Astrocyte of the cerebellum (primary cell): ENCODE data around the gene SDCCAG8.

Source experiments
- DNase-seq: peaks from one replicate; pipeline ENCODE4 v3.0.0-alpha.2; 2011; ENCODE audit warnings: low read depth
- H3K4me3 ChIP-seq: 2 replicates; pipeline ENCODE4 v1.5.1; 2011; ENCODE audit warnings: mild to moderate bottlenecking, low read depth, low read length, moderate library complexity
- CTCF ChIP-seq: IDR thresholded peaks from 2 replicates; pipeline ENCODE4 v1.5.1; 2012; ENCODE audit warnings: low read length, low read depth, moderate library complexity, mild to moderate bottlenecking; ENCODE audit errors: missing control alignments
- in situ Hi-C: cut with HindIII; loops from 2 replicates; pipeline ENCODE4 v1.10.0; 2017; ENCODE audit warnings: low sequenced_read_pairs

Gene SDCCAG8

GRCh38 chr1:243421784-243422183, 165.9 kb downstream of the SDCCAG8 start:
- DNase-seq: peak; percentile 68
- no peak for TF ChIP-seq CTCF
- in situ Hi-C loops: no loop called here
- H3K4me3 ChIP-seq: peak overlapping the region; percentile 14

- in situ Hi-C loops: no loop called here
- no peak for TF ChIP-seq CTCF
- H3K4me3 ChIP-seq: no peak overlapping the region
- no peak for DNase-seq
These were observed 166.5 kb downstream of the SDCCAG8 start for GRCh38 chr1:243422362-243422761.

DNA sequence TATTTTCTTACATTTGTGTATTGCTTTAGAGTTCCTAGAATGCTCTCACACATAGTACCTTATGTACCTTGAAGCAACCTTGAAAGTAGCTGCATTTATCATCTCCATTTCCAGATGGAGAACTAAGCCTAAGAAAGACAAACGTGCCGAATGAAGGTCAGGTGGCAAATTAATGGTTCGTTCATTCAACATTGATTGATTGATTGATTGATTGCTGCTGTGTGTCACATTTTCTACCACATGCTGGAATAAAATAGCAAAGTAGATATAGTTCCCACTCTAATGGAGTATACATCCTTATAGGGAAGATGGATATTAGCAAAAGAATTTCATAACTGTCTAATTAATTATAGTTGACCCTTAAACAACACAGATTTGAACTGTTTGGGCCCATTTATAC, 172.2 kb downstream of the SDCCAG8 start:
- DNase-seq: no peak
- H3K4me3 ChIP-seq: no peak overlapping the region
- TF ChIP-seq CTCF: no peak
- in situ Hi-C loops: no loop called here

- no peak for DNase-seq
- H3K4me3 ChIP-seq: no peak overlapping the region
- in situ Hi-C loops: no loop called here
- TF ChIP-seq CTCF: no peak
These were observed 172.9 kb downstream of the SDCCAG8 start for GRCh38 chr1:243428617-243429342.

- in situ Hi-C loops: no loop called here
- no peak for TF ChIP-seq CTCF
- H3K4me3 ChIP-seq: no peak overlapping the region
- no peak for DNase-seq
These were observed 175.8 kb downstream of the SDCCAG8 start for GRCh38 chr1:243431591-243431990.

- no peak for TF ChIP-seq CTCF
- DNase-seq: no peak
- in situ Hi-C loops: no loop called here
- H3K4me3 ChIP-seq: no peak overlapping the region
These were observed 176.3 kb downstream of the SDCCAG8 start for GRCh38 chr1:243432136-243432535.
